HG02623 (cell line): Measurements from ENCODE around the gene RPTOR.
"Not testable (repeated sequence)": the region's sequence is repeated elsewhere in the genome, so short reads cannot be mapped to it uniquely, and the experiment has no call there.

ENCODE experiments used
- ATAC-seq: cut with Tn5 transposase; IDR thresholded peaks from one replicate; pipeline ENCODE4 v1.9.1; 2021; ENCODE audit warnings: moderate library complexity; ENCODE audit not compliant: unreplicated experiment

Gene RPTOR

DNA sequence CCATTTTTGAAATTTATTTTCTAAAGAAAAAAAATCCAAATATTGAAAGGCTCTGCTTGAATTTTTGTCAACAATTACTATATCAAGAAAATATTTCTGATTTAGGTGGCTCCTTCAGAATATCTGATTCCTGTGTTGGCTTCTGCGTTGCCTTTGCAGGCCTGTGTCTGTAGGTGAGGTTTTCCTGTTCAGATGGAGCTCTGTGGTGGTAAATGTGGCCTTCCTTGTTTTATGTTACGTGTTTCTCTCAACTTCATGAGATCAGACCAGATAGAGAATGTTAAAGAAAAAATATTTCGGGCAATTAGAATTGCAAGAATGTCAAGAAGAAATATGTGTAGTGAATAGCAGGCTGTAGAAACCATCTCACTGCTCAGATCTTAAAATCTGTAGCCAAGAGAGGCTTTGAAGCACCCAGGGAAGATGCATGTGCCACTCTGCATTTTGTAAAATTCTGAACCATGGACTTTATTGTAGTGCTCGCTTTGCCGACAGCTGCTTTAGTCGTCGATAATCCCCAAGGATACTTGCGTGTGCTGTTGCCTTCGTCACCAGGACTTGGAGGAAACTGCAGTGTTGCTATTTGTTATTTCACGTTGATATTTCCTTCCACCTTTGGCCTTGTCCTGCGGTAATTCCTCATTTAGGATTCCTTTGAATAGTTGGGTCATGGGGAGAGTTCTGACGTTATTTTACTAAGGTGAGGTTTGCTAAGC lies 69.9 kb downstream of the RPTOR start:
- no peak for ATAC-seq

DNA sequence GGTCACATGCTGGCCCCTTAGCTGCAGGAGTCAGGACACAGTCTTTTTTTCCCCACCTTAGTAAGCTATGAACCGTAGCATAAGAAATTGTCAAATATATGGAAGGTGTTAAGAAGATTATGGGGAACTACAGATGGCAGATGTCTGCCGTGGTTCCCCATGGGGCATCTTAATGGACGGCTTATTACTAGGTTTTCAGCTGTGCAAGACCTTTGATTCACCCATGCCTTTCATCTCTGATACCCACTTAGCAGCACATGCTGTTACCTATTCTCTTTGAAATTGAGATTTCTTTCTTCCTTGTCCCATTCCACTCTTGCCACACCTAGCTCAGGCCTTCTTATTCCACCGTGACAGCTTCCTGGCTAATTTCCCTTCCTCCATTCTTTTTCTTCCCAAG lies 70.7 kb downstream of the RPTOR start:
- ATAC-seq: no peak

DNA sequence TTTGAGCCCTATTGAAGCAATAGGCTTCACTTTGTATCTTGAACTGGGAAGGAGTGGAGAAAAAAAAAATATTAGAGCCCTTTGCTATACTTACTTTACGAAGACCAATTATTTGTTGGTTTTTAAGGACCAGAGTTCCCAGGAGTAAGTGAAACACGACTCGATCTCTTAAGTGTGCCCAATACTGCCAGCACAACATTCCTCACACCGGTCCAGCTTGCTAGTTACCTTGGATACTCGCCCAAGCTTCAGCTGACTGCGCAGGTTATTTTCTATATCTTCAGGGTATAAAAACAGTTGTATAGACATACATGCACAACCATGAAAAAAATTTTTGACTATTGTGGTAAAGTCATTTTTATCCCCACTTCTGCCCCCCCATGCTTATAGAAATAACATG lies 72.1 kb downstream of the RPTOR start:
- ATAC-seq: no peak

DNA sequence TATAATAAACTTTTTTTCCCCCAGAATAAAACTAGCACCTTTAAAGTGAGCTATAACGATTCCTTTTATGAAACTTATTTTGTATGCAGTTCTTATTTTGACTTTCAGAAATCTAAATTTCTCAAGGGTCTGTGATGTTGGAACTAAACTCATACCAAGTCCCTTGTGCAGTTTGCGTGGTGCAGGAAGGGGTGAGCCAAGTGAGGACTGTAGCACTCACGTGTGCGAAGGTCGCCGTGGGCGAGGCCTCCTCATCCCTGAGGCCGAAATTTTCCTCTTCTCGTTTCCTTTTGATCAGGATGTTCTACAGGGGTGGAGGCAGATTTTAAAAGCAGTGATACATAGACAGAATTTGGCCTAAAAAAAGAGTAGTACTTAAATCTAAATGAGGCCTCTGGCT lies 73.7 kb downstream of the RPTOR start:
- no peak for ATAC-seq

DNA sequence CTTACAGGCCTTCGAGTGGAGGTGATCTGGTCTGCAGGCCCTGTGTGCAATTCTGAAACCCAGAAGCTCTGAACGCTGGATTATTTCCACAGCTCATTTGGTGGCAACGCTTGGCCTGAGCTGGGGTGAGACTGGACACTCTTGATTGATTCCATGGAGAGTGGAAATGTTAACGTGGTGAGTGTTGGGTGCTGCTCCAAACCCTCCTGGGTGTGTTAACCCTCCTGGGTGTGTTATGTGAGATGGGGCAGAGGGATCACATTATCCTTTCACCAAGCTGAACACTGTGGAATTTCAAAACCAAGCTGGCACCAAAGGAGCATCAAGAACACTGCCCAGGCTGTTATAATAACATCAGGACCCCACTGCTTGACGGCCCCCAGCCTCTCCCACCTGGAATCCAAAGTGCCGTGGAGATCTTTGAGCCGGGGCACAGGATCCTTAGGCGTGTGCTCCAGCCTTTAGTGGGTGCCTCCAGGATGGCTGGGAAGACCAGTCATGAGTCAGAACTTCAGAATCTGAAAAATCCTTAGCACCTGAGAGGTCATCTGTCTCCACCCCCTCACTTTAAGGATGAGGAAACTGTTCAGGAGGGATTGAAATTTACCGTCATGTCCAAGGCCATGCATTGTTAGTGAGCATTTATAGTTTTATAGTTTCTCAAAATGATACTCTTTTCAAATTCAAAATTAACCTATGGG lies 75.0 kb downstream of the RPTOR start:
- no peak for ATAC-seq

DNA sequence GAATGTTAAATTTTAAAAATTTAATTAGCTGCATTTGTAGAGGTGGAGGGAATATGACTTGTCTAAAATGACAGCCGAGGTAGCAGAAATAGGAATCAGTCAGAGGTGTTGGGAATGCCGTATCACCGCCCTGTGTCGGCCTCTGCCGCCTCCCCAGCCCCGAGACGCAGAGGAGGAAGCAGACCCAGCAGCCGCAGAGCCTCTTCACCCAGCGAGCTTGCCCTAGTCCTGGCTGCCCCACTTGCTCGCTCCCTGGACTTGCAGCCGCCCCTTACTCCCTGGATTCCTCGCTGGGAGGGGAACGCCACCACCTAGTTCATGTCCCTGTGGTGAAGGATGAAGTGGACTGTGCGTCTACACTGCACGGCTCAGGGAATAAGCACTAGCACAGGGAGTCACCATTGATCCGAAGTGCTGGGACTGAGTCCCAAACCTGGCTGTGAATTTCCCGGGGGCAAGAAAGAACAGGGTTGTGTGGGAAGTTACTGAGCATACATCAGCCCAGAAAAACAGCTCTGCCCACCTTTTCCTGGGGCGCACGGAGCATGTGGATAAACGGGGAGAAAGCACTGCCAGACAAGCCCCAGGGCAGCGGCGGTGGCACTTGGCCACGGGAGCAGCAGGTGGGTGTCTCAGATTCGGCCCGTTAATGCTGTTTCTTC lies 76.8 kb downstream of the RPTOR start:
- no peak for ATAC-seq

DNA sequence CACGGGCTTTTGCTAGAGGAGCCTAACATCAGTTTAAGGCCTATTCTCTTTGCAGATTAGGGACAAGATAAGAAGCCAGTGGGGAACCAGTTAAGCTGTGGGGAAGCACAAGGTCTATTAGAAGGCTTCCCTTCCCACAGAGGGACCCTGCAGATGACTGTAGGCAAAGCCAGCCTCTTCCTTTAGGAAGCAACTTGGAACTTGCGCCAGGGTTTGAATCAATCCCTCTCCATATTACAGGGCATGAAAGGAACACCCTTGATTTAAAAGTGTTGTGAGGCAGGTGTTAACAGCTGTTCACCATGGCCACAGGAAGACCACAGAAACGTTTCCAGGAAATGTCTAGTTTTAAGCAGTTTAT lies 77.3 kb downstream of the RPTOR start:
- no peak for ATAC-seq

DNA sequence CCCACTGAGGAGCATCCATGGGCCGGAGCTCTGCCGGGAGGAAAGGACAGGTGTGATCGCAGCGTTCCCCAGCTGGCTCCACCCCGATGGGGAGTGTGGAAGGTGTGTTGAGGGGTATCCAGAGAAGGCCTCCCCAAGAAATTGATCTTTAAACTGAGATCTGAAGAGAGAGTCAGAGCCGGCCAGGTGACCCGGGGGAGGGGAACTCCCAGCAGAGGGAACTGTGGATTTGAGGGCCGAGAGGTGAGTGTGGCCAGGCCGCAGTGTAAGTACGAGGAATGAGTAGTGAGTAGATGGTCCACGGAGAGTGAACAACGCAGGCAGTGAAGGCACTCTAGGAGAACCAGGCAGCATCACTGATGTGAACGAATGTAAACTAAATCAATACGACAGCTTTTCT lies 80.2 kb downstream of the RPTOR start:
- no peak for ATAC-seq

DNA sequence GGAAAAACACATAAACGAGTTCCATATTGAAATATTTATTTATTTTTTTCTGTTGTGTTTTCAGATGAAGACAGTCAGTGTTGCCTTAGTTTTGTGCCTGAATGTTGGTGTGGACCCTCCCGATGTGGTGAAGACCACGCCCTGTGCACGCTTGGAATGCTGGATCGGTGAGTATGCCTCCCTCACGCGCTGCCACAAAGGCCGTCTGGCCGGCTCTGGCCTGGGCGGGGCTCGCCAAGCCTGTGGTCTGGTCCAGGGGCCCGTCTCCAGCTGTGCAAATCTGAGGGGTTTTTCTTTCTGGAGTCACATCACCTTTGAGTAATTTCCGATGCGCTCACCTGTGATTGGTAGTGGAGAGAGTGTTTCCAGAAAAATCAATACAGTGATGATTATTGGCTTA lies 81.0 kb downstream of the RPTOR start:
- no peak for ATAC-seq

DNA sequence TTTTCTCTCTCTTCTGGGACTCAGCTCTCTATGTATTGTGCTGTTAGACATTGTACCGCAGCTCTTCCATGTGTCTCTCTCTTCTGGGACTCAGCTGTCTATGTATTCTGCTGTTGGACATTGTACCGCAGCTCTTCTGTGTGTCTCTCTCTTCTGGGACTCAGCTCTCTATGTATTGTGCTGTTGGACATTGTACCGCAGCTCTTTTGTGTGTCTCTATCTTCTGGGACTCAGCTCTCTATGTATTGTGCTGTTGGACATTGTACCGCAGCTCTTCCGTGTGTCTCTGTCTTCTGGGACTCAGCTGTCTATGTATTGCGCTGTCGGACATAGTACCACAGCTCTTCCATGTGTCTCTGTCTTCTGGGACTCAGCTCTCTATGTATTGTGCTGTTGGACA lies 84.2 kb downstream of the RPTOR start:
- not testable (repeated sequence) for ATAC-seq

DNA sequence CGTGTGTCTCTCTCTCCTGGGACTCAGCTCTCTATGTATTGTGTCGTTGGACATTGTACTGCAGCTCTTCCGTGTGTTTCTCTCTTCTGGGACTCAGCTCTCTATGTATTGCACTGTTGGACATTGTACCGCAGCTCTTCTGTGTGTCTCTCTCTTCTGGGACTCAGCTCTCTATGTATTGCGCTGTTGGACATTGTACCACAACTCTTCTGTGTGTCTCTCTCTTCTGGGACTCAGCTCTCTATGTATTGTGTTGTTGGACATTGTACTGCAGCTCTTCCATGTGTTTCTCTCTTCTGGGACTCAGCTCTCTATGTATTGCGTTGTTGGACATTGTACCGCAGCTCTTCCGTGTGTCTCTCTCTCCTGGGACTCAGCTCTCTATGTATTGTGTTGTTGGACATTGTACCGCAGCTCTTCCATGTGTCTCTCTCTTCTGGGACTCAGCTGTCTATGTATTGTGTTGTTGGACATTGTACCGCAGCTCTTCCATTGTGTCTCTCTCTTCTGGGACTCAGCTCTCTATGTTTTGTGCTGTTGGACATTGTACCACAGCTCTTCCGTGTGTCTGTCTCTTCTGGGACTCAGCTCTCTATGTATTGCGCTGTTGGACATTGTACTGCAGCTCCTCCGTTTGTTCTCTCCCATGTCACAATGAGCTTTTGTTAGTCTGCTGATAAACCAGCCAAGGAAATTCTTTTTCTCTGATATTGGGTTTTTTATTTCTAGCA lies 84.8 kb downstream of the RPTOR start:
- ATAC-seq: no peak

DNA sequence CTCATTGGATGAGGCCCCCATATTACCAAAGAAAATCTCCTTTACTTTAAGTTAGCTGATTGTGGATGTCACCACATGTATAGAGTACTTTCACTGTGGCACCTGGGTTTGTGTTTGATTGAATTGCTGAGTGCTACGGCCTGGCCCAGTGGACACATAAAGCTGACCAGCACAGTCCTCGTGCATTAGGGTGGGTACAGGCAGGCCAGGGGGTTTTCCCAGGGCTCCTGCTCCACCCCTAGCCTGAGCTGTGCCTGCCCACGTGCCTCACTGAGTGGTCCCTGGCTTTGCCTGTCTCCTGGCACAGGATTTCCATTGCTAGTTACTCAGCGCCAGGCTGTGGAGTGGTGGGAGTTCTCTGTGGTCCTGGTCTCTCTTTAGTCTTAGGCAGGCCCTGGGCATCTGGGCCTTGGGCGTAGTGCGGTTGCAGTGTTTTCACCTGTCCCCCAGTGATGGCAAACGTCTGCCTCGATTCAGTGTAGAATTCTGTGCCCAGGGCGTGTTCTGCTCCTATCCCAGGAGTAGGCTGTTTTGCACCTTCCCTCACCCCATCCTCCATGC lies 86.0 kb downstream of the RPTOR start:
- ATAC-seq: no peak

DNA sequence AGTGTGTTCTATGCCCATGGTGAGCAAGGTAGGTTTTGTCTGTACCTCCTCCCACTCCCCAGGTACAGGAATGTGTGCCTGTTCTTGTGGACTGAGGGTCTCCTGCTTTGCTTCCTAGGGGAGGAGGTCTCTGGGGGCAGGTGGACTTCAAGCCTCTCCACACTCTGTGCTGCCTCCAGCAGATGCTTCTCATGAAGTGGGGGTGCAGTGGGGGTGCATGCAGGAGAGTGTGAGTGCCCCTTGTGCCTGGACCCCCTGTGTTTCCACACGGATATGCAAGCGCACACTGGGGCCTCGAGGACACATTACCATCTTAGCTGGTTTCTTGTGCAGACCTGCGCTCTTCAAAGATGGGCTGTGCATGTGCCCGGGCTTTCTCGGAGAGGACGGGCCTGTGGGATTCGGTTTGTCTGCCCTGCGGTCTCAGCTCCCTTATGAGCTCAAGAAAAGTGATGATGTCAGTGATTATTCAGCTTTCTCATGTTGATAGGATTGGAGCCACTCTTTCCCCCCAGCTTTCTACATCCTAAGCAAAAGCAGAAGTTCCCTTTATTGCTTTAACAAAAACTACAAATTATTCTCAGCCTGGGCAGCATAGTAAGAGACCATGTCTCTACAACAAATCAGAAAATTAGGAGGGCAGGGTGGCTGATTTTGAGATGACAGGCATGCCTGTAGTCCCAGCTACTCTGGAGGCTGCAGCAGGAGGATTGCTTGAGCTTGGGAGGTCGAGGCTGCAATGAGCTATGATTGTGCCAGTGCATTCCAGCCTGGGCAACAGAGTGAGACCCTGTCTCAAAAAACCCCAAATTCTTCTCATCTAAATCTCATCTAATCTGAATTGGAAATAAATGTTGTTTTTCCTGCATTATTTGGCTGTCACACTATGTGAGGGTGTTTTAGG lies 86.8 kb downstream of the RPTOR start:
- ATAC-seq: no peak

DNA sequence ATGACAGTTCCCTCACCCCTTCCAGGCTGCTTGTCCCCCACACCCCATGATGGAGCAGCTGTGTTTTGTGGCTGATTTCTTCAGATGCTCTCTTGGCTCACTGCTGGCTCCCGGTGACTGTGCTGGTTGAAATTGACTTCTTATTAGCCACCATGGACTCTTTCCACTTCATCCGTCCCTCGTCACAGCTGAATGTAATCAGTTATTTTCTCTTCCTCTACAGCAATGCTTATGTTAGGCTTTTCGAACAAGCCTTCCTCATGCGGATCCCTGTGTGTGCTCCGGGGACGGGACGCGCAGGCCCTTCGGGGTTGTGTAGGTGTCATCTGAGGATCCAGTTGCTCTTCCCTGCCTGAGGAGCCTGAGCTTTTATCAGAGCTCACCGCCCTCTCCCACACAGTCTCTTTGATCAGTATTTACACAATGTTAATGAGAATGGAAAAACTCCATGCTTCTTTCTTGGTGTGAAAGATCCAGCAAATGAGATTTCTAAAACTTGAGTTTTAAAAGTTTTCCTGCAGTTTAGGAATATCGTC lies 87.5 kb downstream of the RPTOR start:
- no peak for ATAC-seq

DNA sequence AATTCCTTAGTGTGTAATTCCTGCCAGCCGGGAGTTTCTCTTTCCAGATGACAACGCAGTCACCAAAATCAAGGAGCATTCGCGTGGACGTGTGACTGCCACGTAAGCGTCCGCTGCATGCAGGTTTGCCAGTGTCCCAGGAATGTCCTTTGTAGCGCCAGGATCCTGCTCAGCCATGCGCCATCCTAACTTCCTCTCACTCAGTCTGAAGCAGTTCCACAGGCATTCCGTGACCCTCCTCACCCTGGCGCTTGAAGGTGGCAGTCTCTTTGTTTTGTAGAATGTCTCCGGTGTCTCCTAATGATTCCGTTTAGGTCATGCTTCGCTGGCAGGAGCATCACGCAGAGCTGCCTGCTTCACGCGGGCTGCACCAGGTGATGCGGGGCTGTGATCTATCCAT lies 88.6 kb downstream of the RPTOR start:
- ATAC-seq: no peak

DNA sequence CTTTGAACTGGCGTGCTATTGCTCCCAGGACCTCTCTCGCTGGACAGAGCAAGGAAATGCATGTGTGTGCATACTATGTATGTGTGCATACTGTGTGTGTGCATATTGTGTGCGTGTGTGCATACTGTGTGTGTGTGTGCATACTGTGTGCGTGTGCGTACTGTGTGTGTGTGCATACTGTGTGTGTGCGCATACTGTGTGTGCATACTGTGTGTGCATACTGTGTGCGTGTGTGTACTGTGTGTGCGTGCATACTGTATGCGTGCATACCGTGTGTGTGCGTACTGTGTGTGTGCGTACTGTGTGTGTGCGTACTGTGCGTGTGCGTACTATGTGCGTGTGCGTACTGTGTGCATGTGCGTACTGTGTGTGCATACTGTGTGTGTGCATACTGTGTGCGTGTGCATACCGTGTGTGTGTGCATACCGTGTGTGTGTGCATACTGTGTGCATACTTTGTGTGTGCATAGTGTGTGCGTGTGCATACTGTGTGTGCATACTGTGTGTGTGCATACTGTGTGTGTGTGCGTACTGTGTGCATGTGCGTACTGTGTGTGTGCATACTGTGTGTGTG lies 89.4 kb downstream of the RPTOR start:
- ATAC-seq: no peak

DNA sequence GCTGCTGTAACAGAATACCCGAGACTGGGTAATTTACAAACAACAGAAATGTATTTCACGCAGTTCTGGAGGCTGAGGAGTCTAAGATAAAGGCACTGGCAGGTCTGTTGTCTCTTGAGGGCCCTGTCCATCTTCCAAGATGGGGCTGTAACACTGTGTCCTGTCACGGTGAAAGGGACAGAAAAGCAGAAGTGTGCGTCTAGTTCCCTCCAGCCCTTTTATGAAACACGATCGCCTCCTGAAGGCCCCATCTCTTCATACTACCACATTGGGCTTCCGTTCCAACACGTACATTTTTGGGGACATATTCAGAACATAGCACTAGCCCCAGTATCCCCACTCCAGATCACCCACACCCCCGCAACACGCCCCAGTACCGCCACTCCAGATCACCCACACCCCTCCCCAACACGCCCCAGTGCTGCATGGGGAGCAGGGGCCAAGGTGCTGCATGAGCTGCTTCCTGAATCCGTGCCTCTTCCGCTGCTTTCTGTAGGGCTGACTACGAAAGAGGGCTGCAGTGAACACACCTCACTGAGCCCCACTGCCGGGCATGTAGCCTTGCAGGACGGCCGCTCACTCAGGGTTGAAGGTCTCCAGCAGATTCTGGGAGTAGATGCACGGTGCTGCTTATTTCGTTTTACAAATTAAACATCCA lies 91.9 kb downstream of the RPTOR start:
- no peak for ATAC-seq

DNA sequence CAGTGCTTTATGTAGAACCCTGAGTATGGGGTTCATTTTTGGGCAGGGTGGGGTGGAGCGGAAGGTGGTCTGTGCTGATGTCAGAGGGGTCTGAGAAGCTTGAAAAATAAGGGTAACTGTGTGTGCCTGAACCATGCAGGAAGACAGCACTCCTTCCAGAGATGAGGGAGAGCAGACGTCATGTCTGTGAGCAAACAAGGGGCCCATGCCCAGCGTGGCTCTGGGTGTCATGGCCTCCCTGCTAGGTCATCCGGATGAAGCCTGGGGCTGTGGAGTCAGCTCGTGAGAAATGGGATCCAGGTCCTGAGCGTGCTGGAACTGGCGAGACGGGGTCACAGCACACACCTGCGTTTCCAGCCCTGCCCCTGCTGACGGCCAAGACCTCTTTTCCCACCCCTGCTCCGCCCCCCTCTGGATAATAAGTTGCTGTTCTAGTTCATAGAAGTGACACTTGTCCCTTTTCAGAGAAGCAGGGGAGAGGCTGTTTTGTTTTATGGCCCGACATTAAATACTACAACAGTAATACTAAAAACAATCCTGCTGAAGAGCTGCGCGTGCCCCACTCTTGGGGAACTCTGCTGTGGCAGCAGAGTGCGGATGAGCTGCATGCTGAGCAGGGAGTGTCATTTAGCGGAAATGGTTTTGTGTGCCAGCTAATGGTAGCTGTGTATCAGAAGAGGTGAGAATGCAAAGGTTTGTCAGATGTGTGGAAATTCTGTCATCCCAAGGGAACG lies 92.6 kb downstream of the RPTOR start:
- ATAC-seq: no peak

DNA sequence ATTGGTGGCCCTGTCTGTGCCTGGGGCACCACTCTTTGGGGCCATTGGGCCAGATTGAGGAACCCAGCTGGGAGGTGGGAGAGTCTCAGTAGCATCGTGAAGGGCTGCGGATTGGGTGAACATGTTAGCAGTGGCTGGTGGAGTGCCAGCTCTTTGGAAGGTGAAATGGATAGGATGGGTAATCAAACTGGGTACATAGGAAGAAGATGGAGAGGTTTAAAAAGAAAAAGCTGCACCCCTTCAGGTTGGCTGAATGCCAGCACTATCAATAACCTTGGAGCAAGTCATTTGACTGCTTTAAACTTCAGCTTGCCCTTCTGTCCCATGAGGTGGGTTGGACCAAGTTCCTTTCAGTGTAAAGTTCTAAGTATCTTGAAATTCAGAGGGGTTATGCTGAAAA lies 95.0 kb downstream of the RPTOR start:
- no peak for ATAC-seq
